Measurements from ENCODE around the gene ALCAM. TPM values are rescaled to one million over a fixed set of nuclear protein-coding genes. Genes with fewer than 3 reads are reported as not detected.

ALCAM gene
- total RNA-seq, 2 experiments from 2014 or later, result 1.6 to 1.9 TPM

DNA sequence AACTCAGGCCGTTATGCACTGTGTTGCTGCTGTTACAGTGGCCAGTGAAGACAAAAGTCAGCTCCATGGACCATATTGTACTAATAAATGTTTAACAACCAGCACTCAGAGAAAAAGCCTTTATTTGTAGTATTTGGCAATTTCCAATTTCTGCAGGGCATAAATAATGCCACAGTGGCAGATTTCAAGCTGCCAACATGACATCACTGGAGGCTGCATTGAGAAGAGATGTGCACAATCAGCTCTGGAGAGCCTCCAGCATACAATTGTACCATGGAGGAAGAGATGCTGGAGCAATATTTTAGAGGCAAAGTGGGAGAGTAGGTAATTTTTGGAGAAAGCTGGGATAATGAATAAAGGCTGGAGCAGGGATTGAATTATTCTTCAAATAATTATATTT, 9.7 kb upstream of the ALCAM start:
- DNase-seq, result no peak
- H3K9me3 Mint-ChIP-seq, result no peaks in the 10 kb centered on the region
- ATAC-seq (ENCODE audit: poor library complexity), result no peak
- intact Hi-C loops (cut with DNase I, micrococcal nuclease), result no loop called here
- Histone ChIP-seq H3K4me1 (ENCODE audit: insufficient read depth, low read length) (peaks cover 8% of the 10 kb centered on the region), H3K4me3 (ENCODE audit: low read length) (no peak overlapping the region), H3K27me3 (ENCODE audit: control insufficient read depth in 1 of 2, insufficient read depth in 2 of 2, low read length in 2 of 2) (peaks cover 13 to 41% of the 10 kb centered on the region in 2 experiments), H3K27ac (ENCODE audit: low read depth in 1 of 2, low read length in 2 of 2) (no peak overlapping the region), H3K9me3 (ENCODE audit: control insufficient read depth in 1 of 2, insufficient read depth in 1 of 2, low read length in 2 of 2) (no peaks in the 10 kb centered on the region), H3K36me3 (ENCODE audit: insufficient read depth, low read length) (no peaks in the 10 kb centered on the region)
- no peak overlapping the region for H3K27ac Mint-ChIP-seq
- H3K4me1 Mint-ChIP-seq (ENCODE audit: low read depth), result no peaks in the 10 kb centered on the region
- ChIA-PET POLR2A (no interaction called here), CTCF (interaction anchor here (1.1 kb wide), 1 partner anchor 10 kb away, joined by 3 read pairs; no protein-coding TSS in a partner anchor)
- TF ChIP-seq CTCF (IDR thresholded peaks at IDR 0.05), result no peak
- peaks cover 48% of the 10 kb centered on the region for H3K27me3 Mint-ChIP-seq
- no peak overlapping the region for H3K4me3 Mint-ChIP-seq
- H3K36me3 Mint-ChIP-seq (ENCODE audit: low read depth), result no peaks in the 10 kb centered on the region

- intact Hi-C loops (cut with DNase I, micrococcal nuclease), result no loop called here
- no peak for TF ChIP-seq CTCF (IDR thresholded peaks at IDR 0.05)
- no peaks in the 10 kb centered on the region for H3K36me3 ChIP-seq (ENCODE audit: insufficient read depth, low read length)
- Mint-ChIP-seq H3K4me3 (no peak overlapping the region), H3K36me3 (ENCODE audit: low read depth) (no peaks in the 10 kb centered on the region), H3K27me3 (peaks cover 34% of the 10 kb centered on the region), H3K4me1 (ENCODE audit: low read depth) (no peaks in the 10 kb centered on the region), H3K27ac (no peak overlapping the region), H3K9me3 (no peaks in the 10 kb centered on the region)
- ChIA-PET CTCF (interaction anchor here (0.6 kb wide), 1 partner anchor 8 kb away, joined by 4 read pairs; no protein-coding TSS in a partner anchor), POLR2A (no interaction called here)
- DNase-seq (no peak), ATAC-seq (ENCODE audit: poor library complexity) (no peak)
- H3K4me3 ChIP-seq (ENCODE audit: low read length), result no peak overlapping the region
- peaks cover 5 to 21% of the 10 kb centered on the region in 2 experiments for H3K27me3 ChIP-seq (ENCODE audit: control insufficient read depth in 1 of 2, insufficient read depth in 2 of 2, low read length in 2 of 2)
- no peak overlapping the region for H3K27ac ChIP-seq (ENCODE audit: low read depth in 1 of 2, low read length in 2 of 2)
- no peaks in the 10 kb centered on the region for H3K4me1 ChIP-seq (ENCODE audit: insufficient read depth, low read length)
- no peaks in the 10 kb centered on the region for H3K9me3 ChIP-seq (ENCODE audit: control insufficient read depth in 1 of 2, insufficient read depth in 1 of 2, low read length in 2 of 2)
Observed at GRCh38 chr3:105359098-105359762, 7.5 kb upstream of the ALCAM start.

- H3K4me3 ChIP-seq (ENCODE audit: low read length), result no peak overlapping the region
- H3K4me1 Mint-ChIP-seq (ENCODE audit: low read depth), result no peaks in the 10 kb centered on the region
- H3K36me3 Mint-ChIP-seq (ENCODE audit: low read depth), result no peaks in the 10 kb centered on the region
- no peaks in the 10 kb centered on the region for H3K4me1 ChIP-seq (ENCODE audit: insufficient read depth, low read length)
- CTCF ChIA-PET, result no interaction called here
- H3K4me3 Mint-ChIP-seq, result no peak overlapping the region
- TF ChIP-seq CTCF (IDR thresholded peaks at IDR 0.05), result no peak
- intact Hi-C loops (cut with DNase I, micrococcal nuclease), result loop anchor here in 1 of 2 experiments (10.0 kb wide), 2 partner anchors 755 to 795 kb away; no protein-coding TSS in a partner anchor
- H3K27ac Mint-ChIP-seq, result no peak overlapping the region
- H3K27ac ChIP-seq (ENCODE audit: low read depth in 1 of 2, low read length in 2 of 2), result no peak overlapping the region
- no peaks in the 10 kb centered on the region for H3K9me3 ChIP-seq (ENCODE audit: control insufficient read depth in 1 of 2, insufficient read depth in 1 of 2, low read length in 2 of 2)
- no peak for ATAC-seq (ENCODE audit: poor library complexity)
- peaks cover 3 to 14% of the 10 kb centered on the region in 2 experiments for H3K27me3 ChIP-seq (ENCODE audit: control insufficient read depth in 1 of 2, insufficient read depth in 2 of 2, low read length in 2 of 2)
- no peak for DNase-seq
- H3K36me3 ChIP-seq (ENCODE audit: insufficient read depth, low read length), result no peaks in the 10 kb centered on the region
- no peaks in the 10 kb centered on the region for H3K9me3 Mint-ChIP-seq
- POLR2A ChIA-PET, result no interaction called here
- peaks cover 31% of the 10 kb centered on the region for H3K27me3 Mint-ChIP-seq
Observed at GRCh38 chr3:105360003-105360402, 6.7 kb upstream of the ALCAM start.
